Naive thymus-derived CD4-positive, alpha-beta T cell (primary cell): ENCODE data around the gene CD52. TPM values are rescaled to one million over a fixed set of nuclear protein-coding genes. Genes with fewer than 3 reads are reported as not detected.

Experiments used
- ATAC-seq: fragments of 150-1000 bp; cut with Tn5 transposase; 2 replicates; pipeline ENCODE4 v1.10.0; 2021; ENCODE audit warnings: mild to moderate bottlenecking, moderate library complexity
- CTCF ChIA-PET: fragments of 350-600 bp; sonication (Branson Sonifier 250); formaldehyde crosslinking; loops from one replicate; lab custom pipeline; 2021; ENCODE audit warnings: antibody characterized with exemption; lab: Charles Lee
- POLR2A ChIA-PET: fragments of 350-600 bp; sonication (Branson Sonifier 250); formaldehyde crosslinking; loops from one replicate; lab custom pipeline; 2021; ENCODE audit warnings: antibody characterized with exemption, inconsistent platforms; lab: Charles Lee
- DNase-seq, 9 donors: peaks; one replicate each; pipeline versions ENCODE4 v3.0.0 to v3.0.0-alpha.2; 2020 to 2022; ENCODE audit warnings: mixed read lengths in 1 of 9
- H3K27ac ChIP-seq: one replicate; pipeline ENCODE4 v1.7.0; 2013; ENCODE audit warnings: mild to moderate bottlenecking, low read depth, low read length, moderate library complexity
- H3K27me3 ChIP-seq, 2 donors: one replicate each; pipeline ENCODE4 v1.7.0; 2013; ENCODE audit warnings: low read length in 2 of 2, mild to moderate bottlenecking in 2 of 2, moderate library complexity in 2 of 2; ENCODE audit not compliant: control insufficient read depth in 2 of 2, insufficient read depth in 2 of 2
- H3K36me3 ChIP-seq, 3 experiments: 1 replicate in 2 of 3; 2 replicates in 1 of 3; pipeline ENCODE4 v1.7.0; 2013; ENCODE audit warnings: low read length in 3 of 3, mild to moderate bottlenecking in 3 of 3, moderate library complexity in 1 of 3; ENCODE audit not compliant: insufficient read depth in 3 of 3, control insufficient read depth in 2 of 3
- H3K4me1 ChIP-seq, 2 donors: one replicate each; pipeline ENCODE4 v1.7.0; 2013; ENCODE audit warnings: low read length in 2 of 2, mild to moderate bottlenecking in 2 of 2, moderate library complexity in 1 of 2; ENCODE audit not compliant: control insufficient read depth in 2 of 2, insufficient read depth in 2 of 2
- H3K4me3 ChIP-seq: 2 replicates; pipeline ENCODE4 v1.7.0; 2013; ENCODE audit warnings: mild to moderate bottlenecking, low read length
- H3K9me3 ChIP-seq, 3 experiments: 1 replicate in 2 of 3; 2 replicates in 1 of 3; pipeline ENCODE4 v1.7.0; 2013; ENCODE audit warnings: low read length in 3 of 3; ENCODE audit not compliant: control insufficient read depth in 2 of 3
- H3K27ac Mint-ChIP-seq, 9 donors: one replicate each; pipeline ENCODE4 v1.8.0; 2020 to 2022; ENCODE audit warnings: mixed read lengths in 9 of 9, mild to moderate bottlenecking in 8 of 9, moderate library complexity in 5 of 9, inconsistent platforms in 2 of 9
- H3K27me3 Mint-ChIP-seq, 5 donors: one replicate each; pipeline ENCODE4 v1.8.0; 2021 to 2022; ENCODE audit warnings: mixed read lengths in 5 of 5, mild to moderate bottlenecking in 1 of 5
- H3K36me3 Mint-ChIP-seq, 5 donors: one replicate each; pipeline ENCODE4 v1.8.0; 2020 to 2022; ENCODE audit warnings: mixed read lengths in 5 of 5, mild to moderate bottlenecking in 3 of 5, inconsistent platforms in 1 of 5
- H3K4me1 Mint-ChIP-seq, 7 donors: one replicate each; pipeline ENCODE4 v1.8.0; 2020 to 2022; ENCODE audit warnings: mixed read lengths in 7 of 7, mild to moderate bottlenecking in 3 of 7, inconsistent platforms in 1 of 7
- H3K4me3 Mint-ChIP-seq, 10 donors: one replicate each; pipeline ENCODE4 v1.8.0; 2020 to 2022; ENCODE audit warnings: mild to moderate bottlenecking in 10 of 10, mixed read lengths in 10 of 10, moderate library complexity in 6 of 10, inconsistent platforms in 2 of 10
- H3K9me3 Mint-ChIP-seq, 11 donors: one replicate each; pipeline ENCODE4 v1.8.0; 2020 to 2022; ENCODE audit warnings: mixed read lengths in 11 of 11, mild to moderate bottlenecking in 4 of 11, inconsistent platforms in 1 of 11, moderate library complexity in 1 of 11
- intact Hi-C, 2 donors: fragments of 100-400 bp; cut with micrococcal nuclease; formaldehyde crosslinking; loops; one replicate each; pipeline ENCODE4 v1.15.1; 2023
- polyA plus RNA-seq, 2 donors: library from polyadenylated mRNA; unstranded; fragments of 300-500 nt; fragmentation: Illumina TruSeq; gene quantifications; one replicate each; pipeline ENCODE4 v1.2.3, GENCODE V29; 2021
- total RNA-seq, 6 experiments: library from RNA in 5 of 6; stranded (reverse) in 5 of 6; gene quantifications; 1 replicate in 5 of 6; 2 replicates in 1 of 6; pipeline ENCODE4 v1.2.3 and lab custom pipeline; 2021 to 2026

The CD52 gene
- total RNA-seq (1,000 to 10,000 TPM in 3 of 5 experiments, 100 to 1,000 TPM in 2; 719 to 1,390 (median 1,130) TPM), polyA plus RNA-seq (1,000 to 10,000 TPM; 7,628 to 8,133 TPM), total RNA-seq (lab: John Stamatoyannopoulos, UW) (206 reads per million, percentile 93 among the genes with 10 or more reads in this experiment)

- intact Hi-C loops = loop anchor here (1.0 to 5.0 kb wide), 4 partner anchors 10 to 205 kb away; partner anchors contain the start of gene PDIK1L (in 1 of the 2)
- Mint-ChIP-seq H3K4me1 (peaks cover 58 to 86% (median 66%) of the 10 kb centered on the region in 7 donors), H3K36me3 (peaks cover 13 to 39% (median 27%) of the 10 kb centered on the region in 5 donors), H3K27ac (peak within 1 kb of the TSS; percentile 87 to 99 (median 93)), H3K9me3 (peaks cover 0 to 5% (median 0%) of the 10 kb centered on the region in 11 donors), H3K27me3 (no peaks in the 10 kb centered on the region), H3K4me3 (peak within 1 kb of the TSS; percentile 79 to 100 (median 95))
- Histone ChIP-seq H3K36me3 (peaks cover 0 to 35% (median 20%) of the 10 kb centered on the region in 3 experiments), H3K4me1 (peaks cover 66 to 67% of the 10 kb centered on the region in 2 donors), H3K9me3 (no peaks in the 10 kb centered on the region), H3K27ac (peak within 1 kb of the TSS; percentile 77), H3K4me3 (peak within 1 kb of the TSS; percentile 98), H3K27me3 (no peaks in the 10 kb centered on the region)
- POLR2A ChIA-PET = interaction anchor here (0.6 to 35.3 kb wide), 22 partner anchors 9 to 284 kb away, joined by 3 to 1967 read pairs (median 4); partner anchors contain the start of genes CEP85, DHDDS, SH3BGRL3 and UBXN11
- peak; percentile 82 for ATAC-seq
- peak; percentile 24 to 87 (median 79) for DNase-seq
- CTCF ChIA-PET = interaction anchor here (0.9 to 19.8 kb wide), 6 partner anchors 9 to 100 kb away, joined by 3 to 541 read pairs (median 6); partner anchors contain the start of gene SH3BGRL3
Observed at GRCh38 chr1:26317612-26318337, at the start of gene CD52. Gene CD52, plus strand, starts transcription at chr1:26317958. Its CDS starts 60 bp downstream, at chr1:26318018.

GRCh38 chr1:26268290-26269197 lies 49.2 kb upstream of the CD52 start:
- intact Hi-C loops = no loop called here
- ChIA-PET CTCF (interaction anchor here (1.0 kb wide), 1 partner anchor 96 kb away, joined by 4 read pairs; no protein-coding TSS in a partner anchor), POLR2A (interaction anchor here (1.0 to 26.8 kb wide), 2 partner anchors 45 to 70 kb away, joined by 3 to 1967 read pairs; partner anchors contain the start of genes CD52 and UBXN11)
- ATAC-seq = no peak
- no peaks in the 10 kb centered on the region for H3K4me1 ChIP-seq
- H3K9me3 ChIP-seq = peaks cover 0 to 9% (median 4%) of the 10 kb centered on the region in 3 experiments
- H3K27me3 ChIP-seq = no peaks in the 10 kb centered on the region
- no peak overlapping the region for H3K27ac ChIP-seq
- H3K4me1 Mint-ChIP-seq = peaks cover 0 to 6% (median 0%) of the 10 kb centered on the region in 7 donors
- peaks cover 22 to 66% (median 39%) of the 10 kb centered on the region in 5 donors for H3K36me3 Mint-ChIP-seq
- H3K9me3 Mint-ChIP-seq = peaks cover 0 to 15% (median 8%) of the 10 kb centered on the region in 11 donors
- peaks cover 0 to 60% (median 0%) of the 10 kb centered on the region in 3 experiments for H3K36me3 ChIP-seq
- H3K27me3 Mint-ChIP-seq = no peaks in the 10 kb centered on the region
- no peak overlapping the region for H3K4me3 Mint-ChIP-seq
- H3K27ac Mint-ChIP-seq = peak overlapping the region in 1 of 9 donors; percentile 65
- no peak for DNase-seq
- no peak overlapping the region for H3K4me3 ChIP-seq

- CTCF ChIA-PET = interaction anchor here (1.0 kb wide), 1 partner anchor 96 kb away, joined by 4 read pairs; no protein-coding TSS in a partner anchor
- H3K9me3 ChIP-seq = peaks cover 0 to 9% (median 4%) of the 10 kb centered on the region in 3 experiments
- Mint-ChIP-seq H3K4me1 (peaks cover 0 to 6% (median 0%) of the 10 kb centered on the region in 7 donors), H3K27me3 (no peaks in the 10 kb centered on the region), H3K36me3 (peaks cover 22 to 60% (median 33%) of the 10 kb centered on the region in 5 donors), H3K27ac (peak overlapping the region in 1 of 9 donors; percentile 49), H3K9me3 (peaks cover 0 to 15% (median 8%) of the 10 kb centered on the region in 11 donors), H3K4me3 (no peak overlapping the region)
- peaks cover 0 to 54% (median 0%) of the 10 kb centered on the region in 3 experiments for H3K36me3 ChIP-seq
- DNase-seq = no peak
- no peak overlapping the region for H3K4me3 ChIP-seq
- intact Hi-C loops = no loop called here
- POLR2A ChIA-PET = interaction anchor here (0.7 to 26.8 kb wide), 2 partner anchors 10 to 44 kb away, joined by 4 to 1967 read pairs; partner anchors contain the start of genes CD52 and UBXN11
- H3K27me3 ChIP-seq = no peaks in the 10 kb centered on the region
- H3K4me1 ChIP-seq = no peaks in the 10 kb centered on the region
- ATAC-seq = no peak
- H3K27ac ChIP-seq = no peak overlapping the region
Observed at GRCh38 chr1:26269198-26269550, 48.6 kb upstream of the CD52 start.

- H3K27me3 Mint-ChIP-seq = no peaks in the 10 kb centered on the region
- no peak overlapping the region for H3K4me3 Mint-ChIP-seq
- H3K9me3 Mint-ChIP-seq = no peaks in the 10 kb centered on the region
- peaks cover 0 to 38% (median 0%) of the 10 kb centered on the region in 3 experiments for H3K36me3 ChIP-seq
- H3K4me3 ChIP-seq = no peak overlapping the region
- DNase-seq (no peak), ATAC-seq (peak; percentile 45)
- H3K4me1 Mint-ChIP-seq = peaks cover 29 to 53% (median 37%) of the 10 kb centered on the region in 7 donors
- no peak overlapping the region for H3K27ac ChIP-seq
- H3K27ac Mint-ChIP-seq = peak overlapping the region in 5 of 9 donors; percentile 29 to 89 (median 83)
- ChIA-PET CTCF (interaction anchor here (0.6 to 17.9 kb wide), 18 partner anchors 10 to 428 kb away, joined by 3 to 541 read pairs (median 5); partner anchors contain the start of genes CD52, CEP85, UBXN11 and ZNF683), POLR2A (interaction anchor here (0.7 to 26.8 kb wide), 6 partner anchors 14 to 141 kb away, joined by 3 to 1967 read pairs (median 5); partner anchors contain the start of genes CD52, CEP85 and UBXN11)
- no peaks in the 10 kb centered on the region for H3K27me3 ChIP-seq
- no peaks in the 10 kb centered on the region for H3K9me3 ChIP-seq
- H3K36me3 Mint-ChIP-seq = peaks cover 4 to 42% (median 11%) of the 10 kb centered on the region in 5 donors
- peaks cover 41 to 43% of the 10 kb centered on the region in 2 donors for H3K4me1 ChIP-seq
- intact Hi-C loops = loop anchor here (1.0 to 5.0 kb wide), 11 partner anchors 14 to 163 kb away; partner anchors contain the start of genes CEP85 (in 2 of the 2) and PDIK1L (in 1 of the 2)
Observed at GRCh38 chr1:26274801-26275425, 42.8 kb upstream of the CD52 start.

GRCh38 chr1:26275580-26276431 lies 42.0 kb upstream of the CD52 start:
- H3K36me3 ChIP-seq = peaks cover 0 to 29% (median 4%) of the 10 kb centered on the region in 3 experiments
- intact Hi-C loops = loop anchor here (1.0 to 5.0 kb wide), 13 partner anchors 8 to 194 kb away; partner anchors contain the start of genes CEP85 (in 2 of the 2) and PDIK1L (in 1 of the 2)
- Mint-ChIP-seq H3K4me3 (peak overlapping the region; percentile 32 to 79 (median 52)), H3K36me3 (peaks cover 4 to 42% (median 8%) of the 10 kb centered on the region in 5 donors), H3K27ac (peak overlapping the region; percentile 67 to 97 (median 93)), H3K27me3 (no peaks in the 10 kb centered on the region), H3K4me1 (peaks cover 29 to 56% (median 38%) of the 10 kb centered on the region in 7 donors), H3K9me3 (no peaks in the 10 kb centered on the region)
- peak overlapping the region; percentile 86 for H3K27ac ChIP-seq
- no peaks in the 10 kb centered on the region for H3K27me3 ChIP-seq
- CTCF ChIA-PET = interaction anchor here (0.5 to 17.9 kb wide), 22 partner anchors 9 to 429 kb away, joined by 3 to 541 read pairs (median 4); partner anchors contain the start of genes CD52, CEP85, UBXN11 and ZNF683
- no peak overlapping the region for H3K4me3 ChIP-seq
- ATAC-seq (peak; percentile 71), DNase-seq (peak; percentile 60 to 76 (median 70))
- no peaks in the 10 kb centered on the region for H3K9me3 ChIP-seq
- POLR2A ChIA-PET = interaction anchor here (0.9 to 26.8 kb wide), 7 partner anchors 13 to 156 kb away, joined by 3 to 1967 read pairs (median 3); partner anchors contain the start of genes CD52, DHDDS and UBXN11
- H3K4me1 ChIP-seq = peaks cover 41 to 46% of the 10 kb centered on the region in 2 donors
